Measurements from ENCODE around the gene NPR1. TPM values are rescaled to one million over a fixed set of nuclear protein-coding genes. Genes with fewer than 3 reads are reported as not detected.
"Not testable (repeated sequence)": the region's sequence is repeated elsewhere in the genome, so short reads cannot be mapped to it uniquely, and the experiment has no call there.

The NPR1 gene
- total RNA-seq, 1 donor from 2014 or later, result 8.8 TPM

- DNase-seq (ENCODE audit: low spot score), result no peak
Observed at GRCh38 chr1:153649863-153650235, 28.6 kb upstream of the NPR1 start.

- DNase-seq (ENCODE audit: low spot score), result no peak
Observed at GRCh38 chr1:153651771-153652170, 26.7 kb upstream of the NPR1 start.

GRCh38 chr1:153652805-153653500 is 25.5 kb upstream of the NPR1 start:
- DNase-seq (ENCODE audit: low spot score), result no peak

- DNase-seq (ENCODE audit: low spot score), result no peak
Observed at GRCh38 chr1:153655333-153655732, 23.2 kb upstream of the NPR1 start.

- DNase-seq (ENCODE audit: low spot score), result peak; percentile 90
Observed at GRCh38 chr1:153658400-153659174, 19.9 kb upstream of the NPR1 start, which contains the start of gene SNAPIN. TSS of gene SNAPIN (plus strand) at chr1:153658703. CDS start at chr1:153658744, 41 bp downstream.

- no peak for DNase-seq (ENCODE audit: low spot score)
Observed at GRCh38 chr1:153659175-153659534, 19.3 kb upstream of the NPR1 start.

- DNase-seq (ENCODE audit: low spot score), result no peak
Observed at GRCh38 chr1:153659656-153660055, 18.8 kb upstream of the NPR1 start.

- DNase-seq (ENCODE audit: low spot score), result no peak
Observed at GRCh38 chr1:153661111-153661708, 17.3 kb upstream of the NPR1 start.

- DNase-seq (ENCODE audit: low spot score), result no peak
Observed at GRCh38 chr1:153662269-153662668, 16.2 kb upstream of the NPR1 start.

- no peak for DNase-seq (ENCODE audit: low spot score)
Observed at GRCh38 chr1:153663211-153663610, 15.3 kb upstream of the NPR1 start.

GRCh38 chr1:153667439-153667838 is 11.0 kb upstream of the NPR1 start:
- no peak for DNase-seq (ENCODE audit: low spot score)

GRCh38 chr1:153668672-153669071 is 9.8 kb upstream of the NPR1 start:
- not testable (repeated sequence) for DNase-seq (ENCODE audit: low spot score)

GRCh38 chr1:153669606-153670005 is 8.9 kb upstream of the NPR1 start:
- DNase-seq (ENCODE audit: low spot score), result no peak

- no peak for DNase-seq (ENCODE audit: low spot score)
Observed at GRCh38 chr1:153670257-153670858, 8.1 kb upstream of the NPR1 start.

- peak; percentile 98 for DNase-seq (ENCODE audit: low spot score)
Observed at GRCh38 chr1:153670859-153671627, 7.4 kb upstream of the NPR1 start, which contains the start of gene ILF2. TSS of gene ILF2 (minus strand) at chr1:153670993. CDS start at chr1:153670922, 71 bp downstream.

GRCh38 chr1:153671628-153672353 is 6.7 kb upstream of the NPR1 start:
- peak; percentile 24 for DNase-seq (ENCODE audit: low spot score)

- DNase-seq (ENCODE audit: low spot score), result no peak
Observed at GRCh38 chr1:153673511-153673910, 5.0 kb upstream of the NPR1 start.

- DNase-seq (ENCODE audit: low spot score), result peak; percentile 49
Observed at GRCh38 chr1:153677718-153678518, 570 bp upstream of the NPR1 start.

GRCh38 chr1:153679337-153680119 is 1.0 kb downstream of the NPR1 start:
- DNase-seq (ENCODE audit: low spot score), result no peak
